Measurements from ENCODE around the gene DPF3.

DPF3 gene

DNA sequence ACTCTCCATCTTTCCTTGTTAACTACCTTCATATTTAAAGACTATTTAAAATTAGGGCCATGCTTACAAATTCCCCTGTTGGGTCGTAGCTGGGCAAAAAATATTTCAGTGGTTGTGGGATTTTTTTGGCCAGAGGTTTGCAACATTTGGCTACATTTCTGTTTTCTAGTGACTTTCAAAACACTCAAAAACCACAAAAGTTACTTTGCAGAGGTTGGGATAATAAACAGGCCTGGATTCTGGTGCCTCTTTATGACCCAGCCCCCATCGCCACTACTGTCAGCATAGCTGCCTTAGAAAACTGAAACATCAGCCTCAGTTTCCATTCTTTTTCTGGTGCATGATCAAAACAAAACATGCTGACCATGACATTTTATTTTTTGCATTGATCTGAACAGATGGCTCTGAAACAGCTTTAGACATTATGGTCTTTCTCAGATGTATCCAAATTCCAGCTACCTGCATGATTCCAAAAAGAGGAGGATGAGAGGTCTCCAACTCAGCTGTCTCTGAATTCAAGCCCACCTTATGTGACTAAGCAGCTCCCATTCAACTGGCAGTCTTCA is 5.2 kb downstream of the DPF3 start:
- no peak overlapping the region for H3K27ac ChIP-seq (ENCODE audit: low read length)
- H3K9me3 ChIP-seq (ENCODE audit: insufficient read depth, low read depth, low read length): no peaks in the 10 kb centered on the region
- no peak overlapping the region for H3K4me3 ChIP-seq (ENCODE audit: low read length)
- H3K4me1 ChIP-seq (ENCODE audit: insufficient read depth, low read length): peaks cover 33% of the 10 kb centered on the region; the same call in 1 of the 2 replicates
- no peak overlapping the region for H3K9ac ChIP-seq (ENCODE audit: low read depth, low read length)
- no peaks in the 10 kb centered on the region for H3K36me3 ChIP-seq (ENCODE audit: insufficient read depth, low read depth, low read length)
- H3K27me3 ChIP-seq (ENCODE audit: insufficient read depth, low read length): peaks cover 47% of the 10 kb centered on the region

DNA sequence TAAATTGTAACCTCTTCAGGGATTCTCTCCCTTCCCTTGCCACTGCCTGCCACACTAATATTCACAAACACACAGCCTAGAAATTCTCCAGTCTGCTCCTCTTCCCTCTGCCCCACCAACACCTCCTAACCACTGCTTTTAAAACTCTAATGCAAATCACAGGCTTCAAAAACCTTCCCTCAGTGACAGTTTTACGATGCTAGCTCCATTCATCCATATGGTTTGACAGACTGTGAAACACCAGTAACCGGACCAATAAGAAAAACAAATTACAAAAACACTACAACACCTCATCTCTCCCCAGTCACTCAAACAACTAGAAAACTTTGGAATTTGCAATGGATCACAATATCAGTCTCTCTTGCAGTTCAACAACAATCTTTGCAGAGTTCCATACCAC is 5.7 kb downstream of the DPF3 start:
- Histone ChIP-seq H3K9ac (ENCODE audit: low read depth, low read length) (no peak overlapping the region), H3K27me3 (ENCODE audit: insufficient read depth, low read length) (peaks cover 42% of the 10 kb centered on the region), H3K4me1 (ENCODE audit: insufficient read depth, low read length) (peaks cover 33% of the 10 kb centered on the region; the same call in 1 of the 2 replicates), H3K9me3 (ENCODE audit: insufficient read depth, low read depth, low read length) (no peaks in the 10 kb centered on the region), H3K36me3 (ENCODE audit: insufficient read depth, low read depth, low read length) (no peaks in the 10 kb centered on the region), H3K4me3 (ENCODE audit: low read length) (no peak overlapping the region), H3K27ac (ENCODE audit: low read length) (no peak overlapping the region)

DNA sequence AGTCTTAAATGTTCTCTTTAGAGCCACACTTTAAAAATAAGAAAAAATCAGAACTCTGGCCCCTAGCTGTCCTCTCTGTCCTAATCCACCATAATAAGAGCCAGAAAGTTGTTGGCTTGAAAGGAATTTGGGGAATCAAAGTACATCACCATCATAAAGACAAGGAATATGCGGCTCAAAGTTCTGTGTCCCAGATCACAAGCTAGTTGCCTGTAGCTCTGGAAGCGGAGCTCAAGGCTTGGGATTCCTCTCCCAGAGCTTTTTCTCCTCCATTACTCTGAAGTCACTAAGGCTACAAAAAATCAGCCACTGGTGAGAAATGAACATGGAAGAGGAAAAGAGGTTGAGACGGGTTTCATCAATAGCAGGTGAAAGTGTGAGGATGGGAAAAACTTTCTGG is 6.4 kb downstream of the DPF3 start:
- H3K4me1 ChIP-seq (ENCODE audit: insufficient read depth, low read length): peaks cover 33% of the 10 kb centered on the region; the same call in 1 of the 2 replicates
- no peaks in the 10 kb centered on the region for H3K9me3 ChIP-seq (ENCODE audit: insufficient read depth, low read depth, low read length)
- no peak overlapping the region for H3K9ac ChIP-seq (ENCODE audit: low read depth, low read length)
- H3K36me3 ChIP-seq (ENCODE audit: insufficient read depth, low read depth, low read length): no peaks in the 10 kb centered on the region
- no peak overlapping the region for H3K27ac ChIP-seq (ENCODE audit: low read length)
- peaks cover 35% of the 10 kb centered on the region for H3K27me3 ChIP-seq (ENCODE audit: insufficient read depth, low read length)
- H3K4me3 ChIP-seq (ENCODE audit: low read length): 0 out of 2 replicates have a peak overlapping the region, but pooled peaks have one; percentile 11

DNA sequence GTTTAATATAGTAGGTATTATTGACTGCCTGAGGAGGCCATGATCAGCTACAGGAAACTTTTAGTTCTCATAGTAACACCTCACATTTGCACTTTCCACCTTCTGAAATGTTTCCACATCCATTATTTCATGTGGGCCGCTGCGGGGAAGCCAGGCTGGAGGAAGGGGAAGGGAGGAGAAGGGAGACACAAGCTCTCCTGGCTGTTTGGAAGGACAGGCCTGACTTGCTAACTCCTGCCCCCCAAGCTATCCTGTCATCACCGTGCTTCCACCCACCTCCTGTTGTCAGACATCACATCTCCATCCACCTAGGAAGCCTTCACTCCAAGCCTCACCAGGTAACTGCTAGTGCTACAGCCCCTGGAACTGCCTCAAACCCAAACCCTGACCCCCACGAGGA is 9.5 kb downstream of the DPF3 start:
- Histone ChIP-seq H3K4me1 (ENCODE audit: insufficient read depth, low read length) (peaks cover 15% of the 10 kb centered on the region; the same call in 1 of the 2 replicates), H3K27ac (ENCODE audit: low read length) (no peak overlapping the region), H3K27me3 (ENCODE audit: insufficient read depth, low read length) (peaks cover 8% of the 10 kb centered on the region), H3K9ac (ENCODE audit: low read depth, low read length) (no peak overlapping the region), H3K9me3 (ENCODE audit: insufficient read depth, low read depth, low read length) (no peaks in the 10 kb centered on the region), H3K4me3 (ENCODE audit: low read length) (no peak overlapping the region), H3K36me3 (ENCODE audit: insufficient read depth, low read depth, low read length) (no peaks in the 10 kb centered on the region)

DNA sequence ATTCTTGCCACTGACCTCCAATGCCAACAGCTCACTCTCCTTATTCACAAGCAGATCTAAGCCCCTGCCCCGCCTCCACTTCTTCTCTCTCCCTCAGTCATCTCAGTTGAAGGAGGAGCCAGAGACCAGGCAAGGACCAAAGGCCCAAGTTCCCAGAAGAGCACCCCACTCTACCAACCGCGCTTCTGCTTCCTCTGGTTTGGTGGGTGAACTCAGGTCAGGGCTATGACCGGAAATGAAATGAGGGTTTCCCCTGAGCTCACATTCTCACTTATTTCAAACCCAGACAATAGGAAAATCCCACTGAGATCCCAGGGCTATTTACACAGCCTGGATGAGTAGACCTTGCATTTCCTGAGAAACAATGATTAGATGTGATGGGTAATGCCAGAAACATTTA is 9.9 kb downstream of the DPF3 start:
- H3K4me3 ChIP-seq (ENCODE audit: low read length): no peak overlapping the region
- no peaks in the 10 kb centered on the region for H3K9me3 ChIP-seq (ENCODE audit: insufficient read depth, low read depth, low read length)
- no peak overlapping the region for H3K9ac ChIP-seq (ENCODE audit: low read depth, low read length)
- peaks cover 4% of the 10 kb centered on the region; the same call in 1 of the 2 replicates for H3K27me3 ChIP-seq (ENCODE audit: insufficient read depth, low read length)
- H3K4me1 ChIP-seq (ENCODE audit: insufficient read depth, low read length): peaks cover 10% of the 10 kb centered on the region; the same call in 1 of the 2 replicates
- no peaks in the 10 kb centered on the region for H3K36me3 ChIP-seq (ENCODE audit: insufficient read depth, low read depth, low read length)
- H3K27ac ChIP-seq (ENCODE audit: low read length): no peak overlapping the region

DNA sequence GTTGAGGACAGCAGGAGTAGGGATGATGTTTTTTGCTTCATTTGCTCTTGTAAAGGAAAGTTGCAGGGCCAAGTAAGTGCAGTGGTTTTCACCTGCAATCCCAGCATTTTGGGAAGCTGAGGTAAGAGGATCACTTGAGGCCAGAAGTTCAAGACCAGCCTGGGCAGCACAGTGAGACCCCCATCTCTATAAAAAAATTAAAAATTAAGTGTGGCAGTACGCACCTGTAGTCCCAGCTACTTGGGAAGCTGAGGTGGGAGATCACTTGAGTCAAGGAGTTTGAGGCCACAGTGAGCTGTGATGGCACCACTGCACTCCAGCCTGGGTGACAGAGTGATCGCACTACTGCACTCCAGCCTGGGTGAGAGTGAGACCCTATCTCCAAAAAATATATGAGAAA is 10.8 kb downstream of the DPF3 start:
- Histone ChIP-seq H3K27ac (ENCODE audit: low read length) (no peak overlapping the region), H3K27me3 (ENCODE audit: insufficient read depth, low read length) (no peaks in the 10 kb centered on the region), H3K9ac (ENCODE audit: low read depth, low read length) (no peak overlapping the region), H3K4me3 (ENCODE audit: low read length) (no peak overlapping the region), H3K9me3 (ENCODE audit: insufficient read depth, low read depth, low read length) (no peaks in the 10 kb centered on the region), H3K4me1 (ENCODE audit: insufficient read depth, low read length) (peaks cover 5% of the 10 kb centered on the region; the same call in 1 of the 2 replicates), H3K36me3 (ENCODE audit: insufficient read depth, low read depth, low read length) (no peaks in the 10 kb centered on the region)

DNA sequence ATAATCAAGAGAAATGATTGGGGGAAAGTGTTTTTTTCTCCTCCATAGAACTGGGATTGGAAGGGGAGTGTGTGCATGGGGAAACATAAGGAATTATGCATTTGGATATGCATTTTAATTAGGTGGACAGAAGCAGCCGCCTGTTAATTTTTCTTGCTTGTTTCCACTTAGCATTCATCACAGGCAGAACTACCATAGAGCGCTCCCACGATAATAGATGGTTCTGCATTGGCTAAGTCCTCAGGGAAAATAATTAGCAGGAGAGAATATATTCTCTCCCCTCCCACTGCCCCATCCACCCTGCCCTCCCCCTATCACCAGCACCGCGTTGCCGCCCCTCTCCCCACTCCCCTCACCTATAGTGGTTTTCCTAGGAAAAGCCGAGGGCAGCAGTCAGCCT is 11.4 kb downstream of the DPF3 start:
- 0 out of 2 replicates have a peak, but pooled peaks cover 2% of the 10 kb centered on the region for H3K27me3 ChIP-seq (ENCODE audit: insufficient read depth, low read length)
- H3K4me1 ChIP-seq (ENCODE audit: insufficient read depth, low read length): peaks cover under 1% of the 10 kb centered on the region; the same call in 1 of the 2 replicates
- H3K9me3 ChIP-seq (ENCODE audit: insufficient read depth, low read depth, low read length): no peaks in the 10 kb centered on the region

DNA sequence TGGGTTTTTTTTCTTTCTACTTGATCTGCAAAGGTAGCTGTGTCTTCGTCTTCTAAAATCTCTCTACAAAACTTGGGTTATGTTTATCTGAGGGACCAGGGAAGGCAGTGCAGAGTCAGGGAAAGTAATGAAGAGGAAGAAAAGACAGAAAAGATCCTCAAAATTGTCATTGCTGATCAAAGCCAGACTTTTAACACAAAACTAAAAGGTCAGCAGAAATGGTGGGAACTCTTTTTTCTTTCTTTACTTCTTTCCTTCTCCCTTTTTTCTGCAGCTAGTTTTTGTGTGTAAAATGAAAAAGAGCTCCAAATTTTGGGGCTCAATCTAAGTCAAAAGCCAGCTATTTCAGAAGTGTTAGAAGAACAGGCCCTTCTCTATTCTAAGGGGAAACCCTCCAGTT is 11.9 kb downstream of the DPF3 start:
- H3K9ac ChIP-seq (ENCODE audit: low read depth, low read length): no peak overlapping the region
- H3K27me3 ChIP-seq (ENCODE audit: insufficient read depth, low read length): 0 out of 2 replicates have a peak, but pooled peaks cover 6% of the 10 kb centered on the region
- no peak overlapping the region for H3K27ac ChIP-seq (ENCODE audit: low read length)
- no peaks in the 10 kb centered on the region for H3K9me3 ChIP-seq (ENCODE audit: insufficient read depth, low read depth, low read length)
- H3K36me3 ChIP-seq (ENCODE audit: insufficient read depth, low read depth, low read length): no peaks in the 10 kb centered on the region
- no peak overlapping the region for H3K4me3 ChIP-seq (ENCODE audit: low read length)
- H3K4me1 ChIP-seq (ENCODE audit: insufficient read depth, low read length): peaks cover 5% of the 10 kb centered on the region; the same call in 1 of the 2 replicates

More for the DNA sequence above, 11.4 kb downstream of the DPF3 start:
- Histone ChIP-seq H3K9ac (ENCODE audit: low read depth, low read length) (no peak overlapping the region), H3K4me3 (ENCODE audit: low read length) (no peak overlapping the region), H3K27ac (ENCODE audit: low read length) (no peak overlapping the region), H3K36me3 (ENCODE audit: insufficient read depth, low read depth, low read length) (no peaks in the 10 kb centered on the region)

DNA sequence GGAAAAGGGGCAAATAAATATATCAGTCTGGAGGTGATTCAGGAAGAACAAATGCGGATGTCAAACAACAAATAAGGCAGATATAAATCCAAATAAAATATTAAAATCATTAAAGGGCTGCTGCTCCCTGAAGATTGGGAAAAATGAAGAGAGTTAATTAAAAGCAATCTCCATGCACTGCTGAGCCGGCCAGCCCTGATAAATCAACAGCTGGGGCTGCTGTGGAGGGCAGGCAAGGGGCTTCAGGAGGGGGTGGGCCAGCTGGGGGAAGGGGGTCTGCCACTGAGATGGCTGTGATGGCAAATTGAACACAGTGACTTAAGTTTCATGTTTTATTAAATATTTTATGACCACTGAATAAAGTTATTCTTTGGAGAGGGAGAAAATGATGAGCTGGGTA is 12.4 kb downstream of the DPF3 start:
- H3K36me3 ChIP-seq (ENCODE audit: insufficient read depth, low read depth, low read length): no peaks in the 10 kb centered on the region
- 0 out of 2 replicates have a peak, but pooled peaks cover 11% of the 10 kb centered on the region for H3K27me3 ChIP-seq (ENCODE audit: insufficient read depth, low read length)
- peaks cover 9% of the 10 kb centered on the region; the same call in 1 of the 2 replicates for H3K4me1 ChIP-seq (ENCODE audit: insufficient read depth, low read length)
- H3K4me3 ChIP-seq (ENCODE audit: low read length): no peak overlapping the region
- H3K9ac ChIP-seq (ENCODE audit: low read depth, low read length): no peak overlapping the region
- H3K9me3 ChIP-seq (ENCODE audit: insufficient read depth, low read depth, low read length): no peaks in the 10 kb centered on the region
- H3K27ac ChIP-seq (ENCODE audit: low read length): no peak overlapping the region

DNA sequence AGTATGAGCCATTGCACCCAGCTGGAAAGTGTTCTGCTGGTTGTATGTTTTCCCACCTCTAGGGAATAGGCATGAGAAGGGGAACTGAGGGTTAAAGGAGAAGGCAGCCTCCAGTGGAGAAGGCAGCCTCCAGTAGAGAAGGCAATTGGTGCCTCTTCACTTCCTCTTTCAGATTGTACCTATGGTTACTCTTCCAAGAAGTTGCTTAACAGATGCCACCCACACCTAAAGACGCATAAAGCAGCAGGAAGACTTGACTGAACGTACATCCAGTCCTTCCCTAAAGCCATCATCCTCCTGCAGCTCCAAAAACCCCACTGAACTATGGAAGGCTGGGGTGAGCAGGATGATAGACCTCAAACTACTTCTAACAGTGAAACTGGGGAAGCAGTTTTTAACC is 13.1 kb downstream of the DPF3 start:
- H3K4me1 ChIP-seq (ENCODE audit: insufficient read depth, low read length): peaks cover 11% of the 10 kb centered on the region; the same call in 1 of the 2 replicates
- 0 out of 2 replicates have a peak, but pooled peaks cover 13% of the 10 kb centered on the region for H3K27me3 ChIP-seq (ENCODE audit: insufficient read depth, low read length)
- H3K9ac ChIP-seq (ENCODE audit: low read depth, low read length): no peak overlapping the region
- H3K4me3 ChIP-seq (ENCODE audit: low read length): no peak overlapping the region
- H3K27ac ChIP-seq (ENCODE audit: low read length): no peak overlapping the region
- no peaks in the 10 kb centered on the region for H3K9me3 ChIP-seq (ENCODE audit: insufficient read depth, low read depth, low read length)
- H3K36me3 ChIP-seq (ENCODE audit: insufficient read depth, low read depth, low read length): no peaks in the 10 kb centered on the region

DNA sequence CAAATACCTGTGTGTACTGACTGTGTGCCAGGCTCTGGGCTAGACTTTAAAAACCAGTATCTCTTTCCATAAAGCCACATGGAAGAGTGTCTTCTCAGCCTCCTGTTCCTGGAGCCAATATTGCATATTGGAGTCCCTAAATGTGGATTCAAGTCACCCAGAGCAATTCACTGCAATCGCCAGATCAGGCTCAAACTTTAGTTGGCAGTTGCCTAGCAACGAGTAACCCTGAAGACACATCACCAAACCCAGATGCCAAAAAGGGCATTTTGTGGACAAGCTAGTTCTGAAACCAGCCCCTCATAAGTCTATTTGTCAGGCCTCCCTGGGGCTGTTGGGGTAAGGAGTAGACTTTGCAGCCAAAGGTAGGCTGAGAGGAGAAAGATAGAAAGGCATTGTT is 13.7 kb downstream of the DPF3 start:
- no peaks in the 10 kb centered on the region for H3K9me3 ChIP-seq (ENCODE audit: insufficient read depth, low read depth, low read length)
- peaks cover 11% of the 10 kb centered on the region; the same call in 1 of the 2 replicates for H3K4me1 ChIP-seq (ENCODE audit: insufficient read depth, low read length)
- H3K9ac ChIP-seq (ENCODE audit: low read depth, low read length): no peak overlapping the region
- no peaks in the 10 kb centered on the region for H3K36me3 ChIP-seq (ENCODE audit: insufficient read depth, low read depth, low read length)
- no peak overlapping the region for H3K27ac ChIP-seq (ENCODE audit: low read length)
- no peak overlapping the region for H3K4me3 ChIP-seq (ENCODE audit: low read length)
- H3K27me3 ChIP-seq (ENCODE audit: insufficient read depth, low read length): 0 out of 2 replicates have a peak, but pooled peaks cover 13% of the 10 kb centered on the region

DNA sequence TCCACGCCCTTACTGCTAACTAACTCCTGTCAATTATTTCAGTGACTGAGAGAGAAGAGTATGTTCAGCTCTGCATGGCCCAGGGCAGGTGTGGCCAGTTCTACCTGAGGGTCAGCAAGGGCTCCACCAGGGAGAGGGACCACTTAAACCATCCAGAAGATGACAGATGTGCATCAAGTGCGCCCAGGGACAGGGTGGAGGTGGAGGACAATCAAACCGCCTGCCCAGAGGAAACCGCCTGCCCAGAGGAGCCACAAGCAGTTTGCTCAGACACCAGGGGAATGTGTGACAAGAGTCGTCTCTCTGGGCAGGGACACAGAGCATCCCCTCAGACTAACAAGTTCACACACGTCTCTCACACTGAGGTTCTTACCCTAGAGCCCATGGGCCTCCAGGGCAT is 14.5 kb downstream of the DPF3 start:
- H3K9ac ChIP-seq (ENCODE audit: low read depth, low read length): no peak overlapping the region
- H3K36me3 ChIP-seq (ENCODE audit: insufficient read depth, low read depth, low read length): no peaks in the 10 kb centered on the region
- H3K27me3 ChIP-seq (ENCODE audit: insufficient read depth, low read length): 0 out of 2 replicates have a peak, but pooled peaks cover 13% of the 10 kb centered on the region
- H3K27ac ChIP-seq (ENCODE audit: low read length): no peak overlapping the region
- H3K4me3 ChIP-seq (ENCODE audit: low read length): no peak overlapping the region
- no peaks in the 10 kb centered on the region for H3K9me3 ChIP-seq (ENCODE audit: insufficient read depth, low read depth, low read length)
- peaks cover 11% of the 10 kb centered on the region; the same call in 1 of the 2 replicates for H3K4me1 ChIP-seq (ENCODE audit: insufficient read depth, low read length)

Data from iPS-20b (cell line).